NK-92 (cell line): Measurements from ENCODE around the gene TTLL5.
"Not testable (repeated sequence)": the region's sequence is repeated elsewhere in the genome, so short reads cannot be mapped to it uniquely, and the experiment has no call there.

Source experiments
- DNase-seq: peaks from one replicate; lab custom pipeline; 2025; ENCODE audit not compliant: unreplicated experiment; lab: John Stamatoyannopoulos, UW

The TTLL5 gene

GRCh38 chr14:75904311-75904710, 243.3 kb downstream of the TTLL5 start:
- DNase-seq, result no peak

GRCh38 chr14:75905147-75905904, 244.3 kb downstream of the TTLL5 start:
- no peak for DNase-seq

GRCh38 chr14:75906228-75906627, 245.2 kb downstream of the TTLL5 start:
- DNase-seq, result no peak

DNA sequence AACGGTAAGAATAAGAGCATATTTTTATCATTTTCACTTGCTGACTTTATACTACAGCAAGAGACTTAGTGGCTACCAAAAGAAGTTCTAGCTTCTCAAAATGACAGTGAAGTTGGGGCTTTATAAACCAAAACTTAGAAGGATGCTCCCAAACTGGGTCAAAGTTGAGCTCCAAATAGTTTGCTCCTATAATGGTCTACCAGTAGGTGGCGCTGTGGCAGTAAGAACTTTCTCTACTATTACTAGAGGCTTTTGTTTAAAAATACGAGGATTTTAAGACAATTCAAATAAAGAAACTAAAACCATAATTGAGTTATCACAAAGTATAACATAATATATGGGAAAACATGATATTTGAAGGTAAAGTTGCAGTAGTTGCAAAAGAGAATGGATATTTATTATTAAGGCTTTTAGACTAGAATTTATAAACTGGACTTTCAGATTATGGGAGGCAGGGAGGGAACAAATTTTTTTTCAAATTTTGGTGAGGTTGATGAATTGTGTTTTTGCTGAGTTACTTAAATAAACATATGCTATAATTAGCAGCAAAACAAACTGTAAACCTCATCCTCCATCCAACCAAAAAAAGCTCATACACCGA, 245.7 kb downstream of the TTLL5 start:
- DNase-seq, result no peak

DNA sequence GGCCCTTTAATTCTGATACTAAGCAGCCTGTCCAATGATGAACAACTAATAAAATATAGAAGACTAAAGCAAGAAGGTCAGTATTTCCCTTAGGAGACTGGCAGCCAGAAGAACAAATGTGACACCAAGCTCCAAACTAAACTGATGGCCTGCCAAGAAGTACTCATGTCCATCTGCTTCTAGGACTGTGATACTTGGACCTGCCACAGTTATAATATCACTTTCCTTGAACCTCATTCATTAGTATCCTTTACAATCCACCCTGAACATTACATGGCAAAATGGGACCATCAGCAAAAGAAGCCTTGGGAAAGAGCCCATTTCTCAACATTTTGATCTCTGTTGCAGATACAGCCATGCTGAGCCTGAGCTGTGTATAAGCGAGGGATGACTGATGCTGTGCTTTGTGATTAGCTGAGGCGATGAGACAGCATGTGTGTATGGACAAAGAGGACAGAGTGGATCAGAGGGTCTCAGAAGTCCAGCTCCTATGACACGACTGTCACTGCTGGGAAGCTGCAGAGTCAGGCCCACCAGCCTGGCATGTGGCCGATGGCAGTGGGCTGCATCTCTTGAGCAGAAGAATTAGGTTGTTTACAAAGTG, 246.8 kb downstream of the TTLL5 start:
- DNase-seq, result no peak

DNA sequence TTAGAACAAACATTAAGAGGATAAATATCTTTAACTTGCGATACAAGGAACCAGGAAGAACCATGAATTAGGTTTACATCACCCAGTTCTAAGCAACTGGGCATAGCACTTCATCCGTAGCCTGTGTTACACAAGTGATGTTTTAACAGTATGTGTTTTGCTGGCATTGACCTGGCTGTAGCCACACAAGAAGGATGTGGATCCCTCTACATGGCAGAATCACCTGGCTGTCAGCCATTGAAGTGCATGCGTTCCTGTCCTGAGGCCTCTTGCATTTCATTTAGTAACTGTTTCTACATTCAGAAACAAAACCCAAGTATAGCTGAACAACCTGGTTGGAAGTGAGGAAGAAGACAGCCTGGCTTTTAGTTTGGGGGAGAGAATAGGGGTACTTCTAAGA, 248.6 kb downstream of the TTLL5 start:
- DNase-seq, result no peak

DNA sequence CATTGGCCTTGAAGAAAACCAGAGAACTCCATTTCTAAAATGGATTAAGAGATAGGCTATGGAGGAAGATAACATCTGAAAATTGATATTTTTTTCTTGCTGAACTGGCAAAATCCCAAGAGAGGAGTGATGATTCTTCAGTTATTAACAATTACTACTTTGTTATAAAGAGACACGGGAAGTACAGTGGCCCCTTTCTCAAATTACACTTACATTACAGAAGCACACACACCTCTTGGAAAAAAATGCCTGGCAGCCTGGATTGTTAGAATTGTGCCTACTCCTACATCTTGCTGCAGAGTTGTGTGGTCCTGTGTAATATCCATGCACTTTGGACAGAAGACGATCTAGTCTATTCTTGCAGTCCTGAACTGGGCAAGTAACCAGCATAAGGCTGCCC, 249.0 kb downstream of the TTLL5 start:
- DNase-seq, result no peak

- no peak for DNase-seq
Measured at GRCh38 chr14:75911883-75912282, 250.8 kb downstream of the TTLL5 start.

DNA sequence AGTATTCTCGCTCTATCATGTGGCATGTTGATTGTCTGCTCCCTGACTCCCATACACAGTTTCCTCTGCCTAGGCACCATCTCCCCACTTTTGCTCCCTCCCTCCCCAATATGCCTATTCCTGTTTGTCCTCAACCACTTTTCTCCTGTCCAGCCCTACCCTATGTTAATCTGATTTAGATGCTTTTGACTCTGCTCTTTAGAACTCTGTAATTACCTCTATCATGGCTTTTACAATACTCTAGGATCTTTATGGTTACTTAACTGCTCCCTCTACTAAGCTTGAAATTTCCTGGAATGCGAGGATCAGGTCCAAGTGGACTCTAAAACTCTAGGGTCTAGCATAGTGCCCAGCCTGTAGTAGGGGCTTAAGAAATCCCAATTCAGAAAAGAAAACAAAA, 252.1 kb downstream of the TTLL5 start:
- DNase-seq, result no peak

- no peak for DNase-seq
Measured at GRCh38 chr14:75915045-75915444, 254.0 kb downstream of the TTLL5 start.

DNA sequence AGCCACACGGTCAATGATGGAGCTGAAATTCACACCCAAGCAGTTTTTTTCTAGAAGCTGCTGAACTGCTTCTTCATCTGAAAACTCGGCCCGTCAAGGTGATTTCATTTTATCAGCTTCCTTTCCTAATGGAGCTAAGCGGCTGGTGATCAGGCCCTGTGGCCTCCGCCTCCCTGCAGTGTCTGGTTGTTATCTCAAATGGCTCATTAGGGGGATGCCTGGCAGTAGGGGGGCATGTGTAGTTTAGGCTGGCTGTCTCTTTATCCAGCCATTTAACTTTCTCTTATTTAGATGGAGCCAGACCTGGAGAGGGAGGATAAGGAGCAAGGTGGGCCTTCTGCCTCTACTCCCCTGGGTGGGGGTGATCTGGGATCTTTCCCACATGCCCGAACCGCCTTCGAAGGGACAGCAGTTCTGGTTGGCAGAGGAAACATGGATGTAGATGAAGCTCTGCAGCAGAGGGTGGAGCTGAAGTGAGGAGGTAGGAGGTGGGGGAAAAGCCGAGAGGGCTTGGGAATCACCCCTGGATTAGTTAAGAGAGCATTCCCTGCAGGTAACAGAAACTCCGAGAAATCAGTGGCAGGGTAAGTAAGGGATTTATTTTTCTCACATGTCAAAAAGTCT, 256.4 kb downstream of the TTLL5 start:
- DNase-seq, result no peak

GRCh38 chr14:75917946-75918335, 256.9 kb downstream of the TTLL5 start:
- no peak for DNase-seq

DNA sequence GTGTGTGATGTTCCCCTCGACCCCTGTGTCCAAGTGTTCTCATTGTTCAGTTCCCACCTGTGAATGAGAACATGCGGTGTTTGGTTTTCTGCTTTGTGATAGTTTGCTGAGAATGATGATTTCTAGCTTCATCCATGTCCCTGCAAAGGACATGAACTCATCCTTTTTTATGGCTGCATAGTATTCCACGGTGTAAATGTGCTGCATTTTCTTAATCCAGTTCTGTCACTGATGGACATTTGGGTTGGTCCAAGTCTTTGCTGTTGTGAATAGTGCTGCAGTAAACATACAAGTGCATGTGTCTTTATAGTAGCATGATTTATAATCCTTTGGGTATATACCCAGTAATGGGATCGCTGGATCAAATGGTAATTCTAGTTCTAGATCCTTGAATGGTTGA, 259.4 kb downstream of the TTLL5 start:
- not testable (repeated sequence) for DNase-seq

DNA sequence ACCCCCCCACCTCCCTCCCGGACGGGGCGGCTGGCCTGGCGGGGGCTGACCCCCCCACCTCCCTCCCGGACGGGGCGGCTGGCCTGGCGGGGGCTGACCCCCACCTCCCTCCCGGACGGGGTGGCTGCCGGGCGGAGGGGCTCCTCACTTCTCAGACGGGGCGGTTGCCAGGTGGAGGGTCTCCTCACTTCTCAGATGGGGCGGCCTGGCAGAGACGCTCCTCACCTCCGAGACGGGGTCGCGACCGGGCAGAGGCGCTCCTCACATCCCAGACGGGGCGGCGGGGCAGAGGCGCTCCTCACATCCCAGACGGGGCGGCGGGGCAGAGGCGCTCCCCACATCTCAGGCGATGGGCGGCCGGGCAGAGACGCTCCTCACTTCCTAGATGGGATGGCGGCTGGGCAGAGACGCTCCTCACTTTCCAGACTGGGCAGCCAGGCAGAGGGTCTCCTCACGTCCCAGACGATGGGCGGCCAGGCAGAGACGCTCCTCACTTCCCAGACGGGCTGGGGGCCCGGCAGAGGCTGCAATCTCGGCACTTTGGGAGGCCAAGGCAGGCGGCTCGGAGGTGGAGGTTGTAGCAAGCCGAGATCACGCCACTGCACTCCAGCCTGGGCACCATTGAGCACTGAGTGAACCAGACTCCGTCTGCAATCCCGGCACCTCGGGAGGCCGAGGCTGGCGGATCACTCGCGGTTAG, 264.2 kb downstream of the TTLL5 start:
- DNase-seq, result not testable (repeated sequence)

- no peak for DNase-seq
Measured at GRCh38 chr14:75926431-75927115, 265.5 kb downstream of the TTLL5 start.

DNA sequence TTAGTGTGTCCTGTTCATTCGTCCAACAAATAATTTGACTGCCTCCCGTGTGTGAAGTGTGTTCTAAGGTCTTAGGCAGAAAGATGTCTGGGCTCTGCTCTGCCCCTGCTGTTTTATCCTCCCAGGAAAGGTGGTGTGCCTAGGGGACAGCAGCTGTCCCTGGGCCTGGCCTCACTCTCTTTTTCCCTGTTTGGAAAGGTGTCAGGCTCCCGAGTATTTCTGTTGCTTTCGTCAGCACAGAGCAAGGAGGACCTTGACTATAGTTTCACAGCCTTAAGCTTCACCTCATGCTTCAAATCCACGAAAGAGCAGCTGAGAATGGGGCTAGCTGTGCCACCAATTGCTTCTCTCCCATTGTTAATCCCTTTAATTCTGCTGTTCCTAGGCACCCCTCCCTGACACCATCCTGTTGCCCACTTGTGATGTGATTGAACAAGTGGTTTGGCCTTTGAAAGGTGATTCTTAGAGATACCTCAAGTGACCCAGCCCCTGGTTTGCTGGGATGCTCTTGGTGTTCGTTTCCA, 266.6 kb downstream of the TTLL5 start:
- DNase-seq, result no peak

DNA sequence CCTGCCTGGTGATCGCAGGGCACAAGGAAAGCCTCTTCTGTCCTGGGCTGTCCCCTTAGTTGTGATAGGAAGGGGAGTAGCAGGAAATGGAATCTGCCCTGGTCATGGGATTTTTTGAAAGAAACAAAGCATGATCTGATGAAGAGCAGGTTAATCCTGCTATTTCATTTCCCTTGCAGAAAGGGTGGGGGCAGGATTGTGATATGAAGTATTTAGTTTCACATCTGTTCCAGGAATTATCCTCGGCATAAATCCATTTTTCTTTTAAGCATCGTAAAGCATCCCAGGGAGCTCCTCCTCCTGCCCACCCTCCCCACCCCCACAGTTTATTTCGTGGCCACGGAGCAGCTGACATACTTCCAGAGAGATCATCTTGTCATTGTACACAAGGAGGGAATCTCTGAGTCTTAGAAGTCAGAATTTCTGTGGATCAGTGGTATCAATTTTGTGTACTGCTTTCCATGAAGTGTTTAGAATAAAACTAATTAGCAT, 267.7 kb downstream of the TTLL5 start:
- no peak for DNase-seq

DNA sequence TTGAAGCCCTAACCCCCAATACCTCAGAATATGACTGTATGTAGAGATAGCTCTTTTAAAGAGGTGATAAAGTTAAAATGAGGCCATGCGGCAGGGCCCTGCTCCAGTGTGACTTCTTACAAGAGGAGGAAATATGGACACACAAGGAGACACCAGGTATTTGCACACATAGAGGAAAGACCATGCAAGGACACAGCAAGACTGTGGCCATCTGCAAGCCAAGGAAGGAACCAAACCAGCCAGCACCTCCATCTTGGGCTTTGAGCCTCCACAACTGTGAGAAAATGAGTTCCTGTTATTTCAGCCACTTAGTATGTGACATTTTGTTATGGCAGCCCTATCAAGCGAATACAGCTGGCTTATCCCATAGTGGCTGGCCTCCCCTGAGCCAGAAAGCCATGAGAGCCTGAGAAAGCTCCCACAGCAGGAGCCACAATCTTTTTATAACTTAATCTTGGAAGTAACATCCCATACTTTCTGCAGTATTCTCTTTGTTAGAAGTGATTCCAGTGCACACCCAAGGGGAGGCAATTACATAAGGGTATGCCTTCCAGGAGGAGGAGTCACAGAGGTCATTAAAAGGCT, 272.8 kb downstream of the TTLL5 start:
- no peak for DNase-seq

- DNase-seq, result no peak
Measured at GRCh38 chr14:75934998-75935628, 274.1 kb downstream of the TTLL5 start.

GRCh38 chr14:75939200-75939599, 278.2 kb downstream of the TTLL5 start:
- no peak for DNase-seq
